CD4-positive, alpha-beta memory T cell (primary cell): ENCODE measurements around the gene GLS. TPM values are rescaled to one million over a fixed set of nuclear protein-coding genes. Genes with fewer than 3 reads are reported as not detected.
A peak's percentile ranks its signal among the peaks of the same experiment; 100 is the strongest.
"Not testable (repeated sequence)": the region's sequence is repeated elsewhere in the genome, so short reads cannot be mapped to it uniquely, and the experiment has no call there.

Experiments used
- CTCF ChIA-PET: fragments of 350-600 bp; sonication (Branson Sonifier 250); formaldehyde crosslinking; loops from one replicate; lab custom pipeline; 2021; ENCODE audit warnings: inconsistent platforms; ENCODE audit not compliant: partially characterized antibody; lab: Charles Lee
- POLR2A ChIA-PET: fragments of 350-600 bp; sonication (Branson Sonifier 250); formaldehyde crosslinking; loops from one replicate; lab custom pipeline; 2021; ENCODE audit not compliant: partially characterized antibody; lab: Charles Lee
- DNase-seq, 5 donors: peaks; one replicate each; pipeline versions ENCODE4 v3.0.0 to v3.0.0-alpha.2; 2020 to 2022; ENCODE audit warnings: mixed read lengths in 1 of 5
- H3K27ac ChIP-seq: one replicate; pipeline ENCODE4 v1.7.0; 2013; ENCODE audit warnings: low read depth, low read length
- H3K27me3 ChIP-seq: 2 replicates; pipeline ENCODE4 v1.7.0; 2013; ENCODE audit warnings: mild to moderate bottlenecking, low read length, moderate library complexity; ENCODE audit not compliant: insufficient read depth
- H3K36me3 ChIP-seq: 2 replicates; pipeline ENCODE4 v1.7.0; 2013; ENCODE audit warnings: mild to moderate bottlenecking, low read length, moderate library complexity; ENCODE audit not compliant: insufficient read depth
- H3K4me1 ChIP-seq: 2 replicates; pipeline ENCODE4 v1.7.0; 2013; ENCODE audit warnings: mild to moderate bottlenecking, low read length, moderate library complexity; ENCODE audit not compliant: insufficient read depth
- H3K4me3 ChIP-seq, 2 donors: one replicate each; pipeline ENCODE4 v1.7.0; 2013; ENCODE audit warnings: low read length in 2 of 2, mild to moderate bottlenecking in 1 of 2
- H3K9me3 ChIP-seq, 2 donors: one replicate each; pipeline ENCODE4 v1.7.0; 2013; ENCODE audit warnings: low read length in 2 of 2, control low read depth in 1 of 2; ENCODE audit not compliant: control insufficient read depth in 1 of 2
- H3K27ac Mint-ChIP-seq, 7 donors: one replicate each; pipeline ENCODE4 v1.8.0; 2020 to 2021; ENCODE audit warnings: mixed read lengths in 7 of 7, mild to moderate bottlenecking in 6 of 7, inconsistent platforms in 3 of 7, moderate library complexity in 3 of 7
- H3K27me3 Mint-ChIP-seq, 2 donors: one replicate each; pipeline ENCODE4 v1.8.0; 2020 to 2021; ENCODE audit warnings: mixed read lengths in 2 of 2
- H3K36me3 Mint-ChIP-seq, 2 donors: one replicate each; pipeline ENCODE4 v1.8.0; 2020 to 2021; ENCODE audit warnings: mixed read lengths in 2 of 2, inconsistent platforms in 1 of 2, mild to moderate bottlenecking in 1 of 2
- H3K4me1 Mint-ChIP-seq, 4 donors: one replicate each; pipeline ENCODE4 v1.8.0; 2020 to 2021; ENCODE audit warnings: mixed read lengths in 4 of 4, mild to moderate bottlenecking in 1 of 4
- H3K4me3 Mint-ChIP-seq, 8 donors: one replicate each; pipeline ENCODE4 v1.8.0; 2020 to 2021; ENCODE audit warnings: mixed read lengths in 8 of 8, mild to moderate bottlenecking in 7 of 8, moderate library complexity in 6 of 8, inconsistent platforms in 3 of 8
- H3K9me3 Mint-ChIP-seq, 8 donors: one replicate each; pipeline ENCODE4 v1.8.0; 2020 to 2021; ENCODE audit warnings: mixed read lengths in 8 of 8, mild to moderate bottlenecking in 5 of 8, inconsistent platforms in 3 of 8, moderate library complexity in 1 of 8
- intact Hi-C: fragments of 100-400 bp; cut with micrococcal nuclease; formaldehyde crosslinking; loops from one replicate; pipeline ENCODE4 v1.15.1; 2023
- polyA plus RNA-seq, 2 donors: library from polyadenylated mRNA; unstranded; fragments of 300-500 nt; fragmentation: Illumina TruSeq; gene quantifications; one replicate each; pipeline ENCODE4 v1.2.3, GENCODE V29; 2021
- total RNA-seq, 2 experiments: library from RNA; stranded (reverse); gene quantifications; one replicate each; pipeline ENCODE4 v1.2.3, GENCODE V29; 2021

Gene GLS
- total and polyA plus RNA-seq, 4 experiments from 2014 or later, result 27.0 to 208 (median 132) TPM

GRCh38 chr2:190947711-190948251 lies 67.2 kb downstream of the GLS start:
- intact Hi-C loops, result loop anchor here (1.0 to 5.0 kb wide), 2 partner anchors 95 to 166 kb away; no protein-coding TSS in a partner anchor
- CTCF ChIA-PET, result interaction anchor here (0.8 to 4.1 kb wide), 7 partner anchors 9 to 167 kb away, joined by 3 to 31 read pairs (median 4); partner anchors contain the start of gene GLS
- H3K4me3 ChIP-seq, result no peak overlapping the region

GRCh38 chr2:190948671-190949070 lies 68.0 kb downstream of the GLS start:
- H3K36me3 ChIP-seq, result no peaks in the 10 kb centered on the region
- Mint-ChIP-seq H3K27me3 (no peaks in the 10 kb centered on the region), H3K4me1 (peaks cover 18 to 24% (median 20%) of the 10 kb centered on the region in 4 donors), H3K36me3 (peaks cover 3 to 5% of the 10 kb centered on the region in 2 donors), H3K9me3 (no peaks in the 10 kb centered on the region), H3K27ac (no peak overlapping the region), H3K4me3 (no peak overlapping the region)
- no peak overlapping the region for H3K4me3 ChIP-seq
- no peak overlapping the region for H3K27ac ChIP-seq
- no peaks in the 10 kb centered on the region for H3K27me3 ChIP-seq
- H3K4me1 ChIP-seq, result peaks cover 29% of the 10 kb centered on the region
- no peak for DNase-seq
- intact Hi-C loops, result loop anchor here (1.0 to 5.0 kb wide), 2 partner anchors 96 to 167 kb away; no protein-coding TSS in a partner anchor
- ChIA-PET CTCF (interaction anchor here (0.9 to 4.1 kb wide), 4 partner anchors 11 to 98 kb away, joined by 3 to 31 read pairs (median 4); no protein-coding TSS in a partner anchor), POLR2A (interaction anchor here (0.8 to 1.6 kb wide), 3 partner anchors 68 to 74 kb away, joined by 3 to 9 read pairs (median 3); partner anchors contain the start of gene GLS)
- H3K9me3 ChIP-seq, result no peaks in the 10 kb centered on the region

More at GRCh38 chr2:190947711-190948251, 67.2 kb downstream of the GLS start:
- Mint-ChIP-seq H3K27me3 (no peaks in the 10 kb centered on the region), H3K27ac (peak overlapping the region in 6 of 7 donors; percentile 66 to 91 (median 86)), H3K36me3 (peaks cover 3 to 5% of the 10 kb centered on the region in 2 donors), H3K9me3 (no peaks in the 10 kb centered on the region), H3K4me1 (peaks cover 19 to 24% (median 20%) of the 10 kb centered on the region in 4 donors), H3K4me3 (peak overlapping the region in 7 of 8 donors; percentile 13 to 77 (median 52))
- POLR2A ChIA-PET, result interaction anchor here (1.1 to 1.7 kb wide), 5 partner anchors 10 to 97 kb away, joined by 3 to 9 read pairs (median 6); partner anchors contain the start of gene GLS
- Histone ChIP-seq H3K27me3 (no peaks in the 10 kb centered on the region), H3K36me3 (no peaks in the 10 kb centered on the region), H3K9me3 (no peaks in the 10 kb centered on the region), H3K27ac (peak overlapping the region; percentile 14), H3K4me1 (peaks cover 29% of the 10 kb centered on the region)
- peak in 4 of 5 donors; percentile 26 to 58 (median 48) for DNase-seq

DNA sequence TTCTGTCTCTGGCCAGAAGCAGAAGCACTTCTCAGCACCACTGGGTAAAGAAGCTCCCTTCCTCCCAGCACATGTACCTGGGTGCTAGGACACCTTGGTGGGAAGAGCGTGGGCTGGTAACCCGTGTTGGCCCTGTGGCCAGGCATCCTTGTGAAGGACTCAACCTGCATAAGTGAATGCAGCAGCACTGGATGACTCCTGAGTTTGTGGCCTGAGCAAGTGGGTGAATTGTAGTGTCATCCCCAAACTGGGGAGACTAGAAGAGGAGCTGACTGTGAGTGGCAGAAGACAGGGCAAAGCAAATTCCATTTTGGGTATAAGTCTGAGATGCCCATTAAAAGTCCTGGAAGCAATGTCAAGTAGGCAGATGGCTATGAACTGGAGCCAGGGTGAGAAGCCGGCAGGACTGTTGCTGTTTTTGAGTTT lies 70.0 kb downstream of the GLS start:
- intact Hi-C loops, result no loop called here
- Histone ChIP-seq H3K4me1 (peaks cover 29% of the 10 kb centered on the region), H3K27me3 (no peaks in the 10 kb centered on the region), H3K9me3 (no peaks in the 10 kb centered on the region), H3K27ac (no peak overlapping the region), H3K4me3 (no peak overlapping the region), H3K36me3 (no peaks in the 10 kb centered on the region)
- Mint-ChIP-seq H3K4me1 (peaks cover 16 to 24% (median 19%) of the 10 kb centered on the region in 4 donors), H3K36me3 (peaks cover 8 to 15% of the 10 kb centered on the region in 2 donors), H3K4me3 (no peak overlapping the region), H3K9me3 (peaks cover 0 to 6% (median 3%) of the 10 kb centered on the region in 8 donors), H3K27me3 (no peaks in the 10 kb centered on the region), H3K27ac (no peak overlapping the region)
- no peak for DNase-seq
- POLR2A ChIA-PET, result interaction anchor here (1.4 to 1.5 kb wide), 2 partner anchors 11 to 65 kb away, joined by 3 read pairs; no protein-coding TSS in a partner anchor
- CTCF ChIA-PET, result interaction anchor here (0.8 to 1.2 kb wide), 2 partner anchors 13 to 100 kb away, joined by 3 to 4 read pairs; no protein-coding TSS in a partner anchor

DNA sequence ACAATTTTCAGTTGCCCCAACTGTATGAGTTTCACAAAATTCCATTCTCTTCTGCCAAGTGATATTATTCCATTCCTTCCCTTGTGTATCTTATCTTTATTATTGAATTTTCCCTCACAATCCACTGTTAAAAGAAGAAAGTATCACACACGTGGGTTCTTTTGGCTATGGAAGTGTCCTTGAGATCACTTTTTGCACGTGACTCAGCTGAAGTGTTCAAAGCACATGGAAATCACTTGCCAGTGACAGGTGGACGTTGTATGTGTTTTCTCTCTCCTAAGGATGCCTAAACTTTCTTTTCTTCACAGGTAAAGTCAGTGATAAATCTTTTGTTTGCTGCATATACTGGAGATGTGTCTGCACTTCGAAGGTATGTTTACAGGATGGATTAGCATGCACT lies 72.6 kb downstream of the GLS start:
- Histone ChIP-seq H3K4me3 (no peak overlapping the region), H3K27me3 (no peaks in the 10 kb centered on the region), H3K27ac (no peak overlapping the region), H3K4me1 (peaks cover 6% of the 10 kb centered on the region), H3K9me3 (no peaks in the 10 kb centered on the region), H3K36me3 (no peaks in the 10 kb centered on the region)
- Mint-ChIP-seq H3K4me3 (no peak overlapping the region), H3K9me3 (peaks cover 0 to 31% (median 20%) of the 10 kb centered on the region in 8 donors), H3K27me3 (no peaks in the 10 kb centered on the region), H3K27ac (peak overlapping the region in 1 of 7 donors; percentile 31), H3K36me3 (peaks cover 33 to 35% of the 10 kb centered on the region in 2 donors), H3K4me1 (peaks cover under 1 to 7% (median 3%) of the 10 kb centered on the region in 4 donors)
- intact Hi-C loops, result no loop called here
- no peak for DNase-seq
- ChIA-PET POLR2A (no interaction called here), CTCF (no interaction called here)

GRCh38 chr2:190959911-190960788 lies 79.5 kb downstream of the GLS start:
- peaks cover 0 to 35% (median 23%) of the 10 kb centered on the region in 8 donors for H3K9me3 Mint-ChIP-seq
- H3K27me3 Mint-ChIP-seq, result no peaks in the 10 kb centered on the region
- intact Hi-C loops, result loop anchor here (10.0 kb wide), 1 partner anchor 875 kb away; no protein-coding TSS in a partner anchor
- Histone ChIP-seq H3K9me3 (no peaks in the 10 kb centered on the region), H3K4me1 (no peaks in the 10 kb centered on the region), H3K27ac (no peak overlapping the region), H3K27me3 (no peaks in the 10 kb centered on the region), H3K4me3 (no peak overlapping the region), H3K36me3 (peaks cover 29% of the 10 kb centered on the region)
- CTCF ChIA-PET, result interaction anchor here (1.0 to 1.3 kb wide), 2 partner anchors 8 to 109 kb away, joined by 3 read pairs; no protein-coding TSS in a partner anchor
- DNase-seq, result no peak
- peak overlapping the region in 5 of 7 donors; percentile 36 to 70 (median 54) for H3K27ac Mint-ChIP-seq
- H3K4me1 Mint-ChIP-seq, result peaks cover 22 to 42% (median 27%) of the 10 kb centered on the region in 4 donors
- peak overlapping the region in 1 of 8 donors; percentile 19 for H3K4me3 Mint-ChIP-seq
- peaks cover 76 to 81% of the 10 kb centered on the region in 2 donors for H3K36me3 Mint-ChIP-seq
- POLR2A ChIA-PET, result interaction anchor here (1.6 kb wide), 1 partner anchor 8 kb away, joined by 4 read pairs; no protein-coding TSS in a partner anchor

DNA sequence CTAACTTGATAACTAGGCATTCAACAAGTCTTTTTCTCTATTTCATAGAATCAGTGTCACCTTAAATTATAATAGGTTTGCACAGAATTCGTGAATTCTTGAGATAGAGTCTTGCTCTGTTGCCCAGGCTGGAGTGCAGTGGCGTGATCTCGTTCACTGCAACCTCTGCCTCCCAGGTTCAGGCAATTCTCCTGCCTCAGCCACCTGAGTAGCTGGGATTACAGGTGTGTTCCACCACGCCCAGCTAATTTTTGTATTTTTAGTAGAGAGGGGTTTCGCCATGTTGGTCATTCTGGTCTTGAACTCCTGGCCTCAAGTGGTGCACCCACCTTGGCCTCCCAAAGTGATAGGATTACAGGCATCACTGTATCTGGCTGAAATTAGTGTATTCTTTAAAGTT lies 80.5 kb downstream of the GLS start:
- H3K4me3 Mint-ChIP-seq, H3K27me3 ChIP-seq, H3K4me3 ChIP-seq, H3K4me1 ChIP-seq, H3K27ac ChIP-seq, POLR2A ChIA-PET, H3K9me3 ChIP-seq, DNase-seq, H3K27me3 Mint-ChIP-seq: not testable (repeated sequence)
- peak overlapping the region in 4 of 7 donors; percentile 3 to 72 (median 62) for H3K27ac Mint-ChIP-seq
- peaks cover 38% of the 10 kb centered on the region for H3K36me3 ChIP-seq
- intact Hi-C loops, result loop anchor here (10.0 kb wide), 1 partner anchor 876 kb away; no protein-coding TSS in a partner anchor
- CTCF ChIA-PET, result interaction anchor here (0.8 kb wide), 1 partner anchor 14 kb away, joined by 3 read pairs; no protein-coding TSS in a partner anchor
- peaks cover 74 to 77% of the 10 kb centered on the region in 2 donors for H3K36me3 Mint-ChIP-seq
- peaks cover 22 to 44% (median 33%) of the 10 kb centered on the region in 4 donors for H3K4me1 Mint-ChIP-seq
- peaks cover 0 to 26% (median 17%) of the 10 kb centered on the region in 8 donors for H3K9me3 Mint-ChIP-seq
